ENCODE results near the gene ADARB1.

The ADARB1 gene

DNA sequence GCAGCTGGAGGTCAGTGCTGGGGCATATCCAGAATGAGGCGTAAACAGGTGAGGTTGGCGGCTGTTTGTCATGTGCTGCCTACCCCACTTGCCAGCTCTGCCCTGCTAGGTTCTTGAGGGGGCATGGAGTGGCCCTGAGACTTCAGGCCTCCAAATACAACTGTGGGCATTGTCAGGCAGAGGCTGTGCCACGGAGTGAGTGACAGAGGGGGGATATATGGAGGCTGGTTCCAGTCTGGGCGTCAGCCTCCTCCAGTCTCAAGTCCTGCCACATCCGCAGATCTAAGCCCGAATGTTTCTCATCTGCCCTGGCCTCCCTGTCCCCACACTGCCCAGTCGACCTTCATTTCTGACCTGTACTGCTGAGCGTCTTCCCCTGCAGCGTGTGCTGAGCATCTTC, 128.0 kb downstream of the ADARB1 start:
- DNase-seq (ENCODE audit: low spot score) = no peak

- no peak for DNase-seq (ENCODE audit: low spot score)
These were observed 128.5 kb downstream of the ADARB1 start for GRCh38 chr21:45202889-45203288.

GRCh38 chr21:45203983-45204382, 129.6 kb downstream of the ADARB1 start:
- no peak for DNase-seq (ENCODE audit: low spot score)

DNA sequence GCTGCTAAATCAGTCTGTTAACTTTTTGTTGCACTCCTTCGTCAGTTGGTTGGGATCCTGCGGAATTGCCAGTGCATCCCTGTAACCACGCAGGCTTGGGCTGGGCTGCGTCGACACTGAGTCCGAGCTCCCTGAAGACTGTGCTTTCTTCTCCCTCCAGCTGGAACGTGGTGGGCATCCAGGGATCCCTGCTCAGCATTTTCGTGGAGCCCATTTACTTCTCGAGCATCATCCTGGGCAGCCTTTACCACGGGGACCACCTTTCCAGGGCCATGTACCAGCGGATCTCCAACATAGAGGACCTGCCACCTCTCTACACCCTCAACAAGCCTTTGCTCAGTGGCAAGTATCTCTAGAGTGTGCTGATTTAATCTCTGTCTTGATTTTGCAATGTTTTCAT, 130.0 kb downstream of the ADARB1 start:
- no peak for DNase-seq (ENCODE audit: low spot score)

DNA sequence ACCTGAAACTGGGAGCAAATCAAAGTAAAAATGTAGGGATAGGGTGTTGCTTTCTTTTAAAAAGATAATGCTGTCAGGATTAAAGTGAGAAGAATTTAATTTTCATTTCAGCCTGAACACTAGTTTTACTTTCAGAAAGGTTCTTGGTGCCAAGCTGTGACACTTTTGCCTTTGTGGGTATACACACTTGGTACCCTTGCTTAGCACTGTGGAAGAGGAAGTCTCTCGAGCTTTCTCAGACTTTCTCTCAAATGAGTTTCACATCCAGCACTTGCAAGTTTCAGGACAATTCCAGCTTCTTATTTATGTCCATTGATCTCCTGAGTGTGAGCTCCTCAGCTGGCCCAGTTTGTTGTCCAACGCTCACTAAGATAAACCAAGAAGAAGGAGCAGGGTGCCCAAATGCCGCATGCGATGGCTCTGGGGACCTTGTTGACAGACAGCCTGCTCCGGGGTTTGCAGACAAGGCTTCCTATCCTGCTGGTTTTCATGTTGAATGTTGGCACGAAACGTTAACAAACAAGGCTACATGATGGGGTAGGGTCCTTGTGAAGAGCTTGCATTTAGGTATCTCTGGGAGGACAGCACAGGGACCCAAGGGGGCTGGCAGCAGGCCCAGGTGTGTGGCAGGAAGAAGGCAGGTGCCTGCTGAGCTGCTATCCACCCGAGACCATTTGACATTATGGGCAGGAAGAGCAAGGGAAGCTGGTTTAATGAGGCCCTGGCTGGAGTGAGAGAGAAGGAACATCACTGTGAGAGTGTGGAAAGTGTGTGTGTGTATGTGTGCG, 133.7 kb downstream of the ADARB1 start:
- no peak for DNase-seq (ENCODE audit: low spot score)

- no peak for DNase-seq (ENCODE audit: low spot score)
These were observed 134.2 kb downstream of the ADARB1 start for GRCh38 chr21:45208627-45208951.

DNA sequence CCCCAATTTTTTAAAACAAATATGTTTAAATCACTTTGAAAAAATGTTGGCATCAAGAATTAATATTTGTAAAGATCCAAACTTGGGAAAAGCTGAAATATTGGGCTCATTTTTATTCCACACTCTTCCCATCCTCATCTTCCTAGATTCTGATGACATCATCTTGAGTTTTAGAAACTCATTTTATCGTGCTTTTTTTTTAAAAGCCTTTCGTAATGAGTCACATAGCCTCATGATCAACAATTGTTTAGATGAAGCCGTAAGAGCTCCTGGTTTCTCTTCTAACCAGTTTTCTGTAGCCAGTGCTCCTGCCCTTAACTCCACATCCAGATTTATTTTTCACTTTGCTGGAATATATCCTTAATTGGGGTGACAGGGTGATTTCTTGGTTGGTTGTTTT, 134.7 kb downstream of the ADARB1 start:
- no peak for DNase-seq (ENCODE audit: low spot score)

DNA sequence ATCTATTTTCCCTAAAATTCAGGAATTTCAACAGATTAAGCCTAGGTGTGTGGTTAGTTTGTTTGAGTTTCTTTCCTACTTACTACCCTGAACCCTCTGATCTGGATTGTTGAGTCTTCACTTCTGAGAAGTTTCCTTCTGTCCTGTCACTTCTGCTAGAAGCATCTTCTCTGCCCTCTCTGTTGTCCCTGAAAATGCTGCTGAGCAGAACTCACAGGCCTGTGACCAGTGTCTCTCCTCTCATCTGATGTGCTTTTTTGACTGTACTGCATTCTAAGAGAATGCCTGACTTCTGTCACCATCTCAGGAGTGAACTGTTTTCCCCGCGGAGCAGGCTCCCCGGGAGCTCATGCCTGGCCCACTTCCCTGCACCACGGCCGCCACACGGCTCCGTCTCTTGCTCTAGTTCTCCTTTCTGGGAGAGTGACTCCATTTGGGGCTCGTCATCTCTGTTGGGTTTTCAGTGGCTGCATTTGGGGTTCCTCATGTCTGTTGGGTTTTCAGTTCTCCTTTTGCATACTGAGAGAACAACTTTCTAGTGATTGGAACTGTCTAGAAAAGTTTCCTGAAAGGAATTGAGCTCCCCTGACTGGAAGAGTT, 135.4 kb downstream of the ADARB1 start:
- DNase-seq (ENCODE audit: low spot score) = no peak

GRCh38 chr21:45210461-45210983, 136.1 kb downstream of the ADARB1 start:
- DNase-seq (ENCODE audit: low spot score) = no peak

- no peak for DNase-seq (ENCODE audit: low spot score)
These were observed 137.3 kb downstream of the ADARB1 start for GRCh38 chr21:45211661-45212060.

- no peak for DNase-seq (ENCODE audit: low spot score)
These were observed 139.0 kb downstream of the ADARB1 start for GRCh38 chr21:45213392-45213791.

DNA sequence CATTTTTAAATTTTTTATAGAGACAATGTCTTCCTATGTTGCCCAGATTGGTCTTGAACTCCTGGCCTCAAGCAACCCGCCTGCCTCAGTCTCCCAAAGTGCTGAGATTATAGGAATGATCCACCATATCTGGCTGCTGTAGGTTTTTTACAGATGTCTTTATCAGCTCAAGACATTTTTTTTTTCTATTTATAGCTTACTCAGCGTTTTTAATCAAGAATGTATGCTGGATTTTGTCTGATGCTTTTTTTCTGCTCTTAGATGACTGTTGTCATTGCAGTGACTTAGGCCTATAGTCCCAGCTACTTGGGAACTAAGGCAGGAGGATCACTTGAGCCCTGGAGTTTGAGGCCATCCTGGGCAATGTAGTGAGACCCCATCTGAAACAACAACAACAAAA, 140.8 kb downstream of the ADARB1 start:
- DNase-seq (ENCODE audit: low spot score) = no peak

- no peak for DNase-seq (ENCODE audit: low spot score)
These were observed 142.6 kb downstream of the ADARB1 start for GRCh38 chr21:45217010-45217409.

- no peak for DNase-seq (ENCODE audit: low spot score)
These were observed 145.1 kb downstream of the ADARB1 start for GRCh38 chr21:45219517-45219916.

DNA sequence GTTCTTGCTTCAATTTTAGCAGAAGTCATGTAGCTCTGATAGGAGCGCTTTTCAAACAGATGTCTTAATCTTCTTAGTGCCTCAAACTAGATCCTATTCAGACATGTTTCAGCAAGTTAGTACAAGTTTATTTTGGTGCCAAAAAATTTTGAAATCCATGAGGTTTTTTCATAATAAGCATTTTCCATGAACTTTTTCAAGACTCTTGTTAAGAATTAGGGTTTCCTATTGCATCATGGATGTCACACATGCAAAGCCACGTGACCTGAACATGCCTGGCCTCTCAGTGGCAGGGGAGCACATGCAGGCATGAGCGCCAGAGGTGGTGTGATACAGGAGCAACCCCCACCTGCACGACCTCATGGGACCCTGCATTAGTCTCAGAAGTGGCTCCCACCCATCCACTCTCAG, 145.7 kb downstream of the ADARB1 start:
- DNase-seq (ENCODE audit: low spot score) = no peak

GRCh38 chr21:45220714-45221490, 146.5 kb downstream of the ADARB1 start:
- DNase-seq (ENCODE audit: low spot score) = no peak

- DNase-seq (ENCODE audit: low spot score) = no peak
These were observed 147.6 kb downstream of the ADARB1 start for GRCh38 chr21:45222001-45222400.

DNA sequence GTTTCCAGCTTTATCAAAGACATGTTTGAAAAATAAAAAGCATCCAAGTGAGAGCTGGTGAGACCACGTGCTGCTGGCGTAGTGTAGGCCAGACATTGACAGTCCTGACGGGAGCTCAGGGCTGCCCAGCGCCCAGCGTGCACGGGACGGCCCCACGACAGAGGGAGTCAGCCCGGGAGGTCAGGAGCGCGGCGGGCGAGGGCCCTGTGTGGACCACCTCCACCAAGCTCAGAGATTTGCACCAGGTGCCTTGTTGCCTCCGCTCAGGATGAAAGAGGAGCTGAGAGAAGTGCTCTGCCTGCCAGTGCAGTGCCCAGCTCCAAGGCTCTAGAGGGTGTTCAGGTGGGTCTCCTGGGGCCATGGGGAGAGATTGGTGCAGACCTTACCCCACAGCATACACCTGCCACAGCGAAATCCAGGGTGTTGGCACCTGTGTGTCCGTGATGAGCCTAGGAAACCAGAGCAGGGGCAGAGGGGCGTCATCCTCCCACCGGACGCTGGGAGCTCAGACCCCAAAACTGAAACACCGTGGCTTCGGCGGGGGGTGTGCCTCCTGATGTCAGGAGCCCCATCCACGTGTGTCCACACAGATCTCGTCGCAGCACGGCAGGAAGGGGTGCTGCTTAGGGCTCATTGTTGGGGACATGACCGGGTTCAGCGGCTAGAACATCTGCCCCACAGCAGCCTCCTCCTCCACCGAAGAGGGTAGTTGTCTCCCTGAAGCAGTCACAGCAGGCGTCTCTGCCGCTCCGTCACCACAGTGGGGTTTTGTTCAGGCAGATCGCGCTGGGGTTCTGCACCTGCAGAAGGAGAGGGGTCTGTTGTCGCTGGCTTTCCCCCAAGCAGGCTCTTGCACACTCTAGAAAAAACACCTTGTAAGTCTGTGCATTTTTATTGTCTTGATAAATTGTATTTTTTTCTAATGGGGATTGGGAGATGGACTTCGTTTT, 149.1 kb downstream of the ADARB1 start:
- no peak for DNase-seq (ENCODE audit: low spot score)

- DNase-seq (ENCODE audit: low spot score) = no peak
These were observed 150.0 kb downstream of the ADARB1 start for GRCh38 chr21:45224189-45224938.

DNA sequence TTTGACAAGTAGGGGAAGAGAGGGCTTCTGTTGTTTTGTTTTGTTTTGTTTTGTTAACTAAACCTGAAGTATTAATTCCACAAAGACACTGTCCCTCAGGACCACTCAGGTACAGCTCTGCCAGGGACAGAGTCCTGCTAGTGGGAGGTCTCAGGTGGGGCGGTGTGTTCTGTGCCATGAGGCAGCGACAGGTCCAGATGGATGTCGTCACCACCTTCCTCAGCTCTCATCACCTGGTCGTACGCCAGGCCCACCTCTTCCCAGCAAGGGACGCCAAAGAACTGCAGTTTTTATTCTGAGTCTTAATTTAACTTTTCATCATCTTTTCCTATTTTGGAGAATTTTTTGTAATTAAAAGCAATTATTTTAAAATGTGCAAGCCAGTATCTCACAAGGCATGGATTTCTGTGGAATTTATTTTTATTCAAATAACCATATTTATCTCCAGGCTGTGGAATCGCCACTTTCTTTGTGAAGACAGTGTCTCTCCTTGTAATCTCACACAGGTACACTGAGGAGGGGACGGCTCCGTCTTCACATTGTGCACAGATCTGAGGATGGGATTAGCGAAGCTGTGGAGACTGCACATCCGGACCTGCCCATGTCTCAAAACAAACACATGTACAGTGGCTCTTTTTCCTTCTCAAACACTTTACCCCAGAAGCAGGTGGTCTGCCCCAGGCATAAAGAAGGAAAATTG, 150.8 kb downstream of the ADARB1 start:
- no peak for DNase-seq (ENCODE audit: low spot score)
